ENCODE data around the gene HSPA12A. TPM values are rescaled to one million over a fixed set of nuclear protein-coding genes. Genes with fewer than 3 reads are reported as not detected.

The HSPA12A gene
- total and polyA plus RNA-seq, 4 donors, result 2.0 to 9.8 (median 5.0) TPM

DNA sequence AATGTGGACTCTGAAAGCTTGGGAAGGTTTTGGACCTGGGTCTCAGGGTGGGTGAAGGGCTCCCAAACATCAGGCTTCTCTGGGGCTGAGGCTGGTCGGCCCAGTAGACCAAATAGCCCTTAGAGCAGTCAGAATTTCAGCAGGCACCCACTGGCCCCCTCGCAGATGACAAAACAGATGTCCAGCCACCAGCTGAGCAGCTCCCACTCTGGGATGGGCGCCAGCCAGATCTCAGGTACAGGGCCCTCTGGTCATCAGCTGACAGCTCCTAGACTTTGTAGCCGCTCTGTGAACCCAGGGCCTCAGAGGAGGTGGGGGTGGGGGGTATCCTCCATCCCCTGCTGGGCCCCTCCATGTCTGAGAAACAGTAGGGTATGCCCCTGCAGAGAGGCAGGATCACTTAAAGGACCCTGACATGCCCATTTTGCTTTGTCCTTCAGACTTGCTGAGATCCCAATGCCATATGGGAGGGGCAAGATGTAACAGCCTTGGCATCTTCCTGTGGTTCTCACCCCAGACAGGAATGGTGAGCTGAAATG lies 26.5 kb downstream of the HSPA12A start:
- Histone ChIP-seq H3K9me3 (ENCODE audit: control insufficient read depth in 4 of 4, insufficient read depth in 3 of 4, low read length in 3 of 4) (no peaks in the 10 kb centered on the region), H3K27ac (ENCODE audit: low read depth in 1 of 2, low read length in 1 of 2) (no peak overlapping the region), H3K4me1 (ENCODE audit: control insufficient read depth in 5 of 5, insufficient read depth in 5 of 5, low read length in 5 of 5) (peaks cover 0 to 6% (median 5%) of the 10 kb centered on the region in 5 donors), H3K36me3 (ENCODE audit: control insufficient read depth in 4 of 4, insufficient read depth in 4 of 4, low read length in 4 of 4) (no peaks in the 10 kb centered on the region), H3K27me3 (ENCODE audit: control insufficient read depth in 3 of 3, insufficient read depth in 3 of 3, low read length in 2 of 3) (no peaks in the 10 kb centered on the region), H3K9ac (ENCODE audit: insufficient read depth in 1 of 2, low read length in 2 of 2) (no peak overlapping the region), H3K4me3 (no peak overlapping the region)
- 89 to 98% methylated on average over 4 of the region's 4 CpGs for WGBS, 2 donors
- no peak for ATAC-seq (ENCODE audit: insufficient read depth, low FRiP score)
- TF ChIP-seq, protein P1, sequence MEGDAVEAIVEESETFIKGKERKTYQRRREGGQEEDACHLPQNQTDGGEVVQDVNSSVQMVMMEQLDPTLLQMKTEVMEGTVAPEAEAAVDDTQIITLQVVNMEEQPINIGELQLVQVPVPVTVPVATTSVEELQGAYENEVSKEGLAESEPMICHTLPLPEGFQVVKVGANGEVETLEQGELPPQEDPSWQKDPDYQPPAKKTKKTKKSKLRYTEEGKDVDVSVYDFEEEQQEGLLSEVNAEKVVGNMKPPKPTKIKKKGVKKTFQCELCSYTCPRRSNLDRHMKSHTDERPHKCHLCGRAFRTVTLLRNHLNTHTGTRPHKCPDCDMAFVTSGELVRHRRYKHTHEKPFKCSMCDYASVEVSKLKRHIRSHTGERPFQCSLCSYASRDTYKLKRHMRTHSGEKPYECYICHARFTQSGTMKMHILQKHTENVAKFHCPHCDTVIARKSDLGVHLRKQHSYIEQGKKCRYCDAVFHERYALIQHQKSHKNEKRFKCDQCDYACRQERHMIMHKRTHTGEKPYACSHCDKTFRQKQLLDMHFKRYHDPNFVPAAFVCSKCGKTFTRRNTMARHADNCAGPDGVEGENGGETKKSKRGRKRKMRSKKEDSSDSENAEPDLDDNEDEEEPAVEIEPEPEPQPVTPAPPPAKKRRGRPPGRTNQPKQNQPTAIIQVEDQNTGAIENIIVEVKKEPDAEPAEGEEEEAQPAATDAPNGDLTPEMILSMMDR (IDR thresholded peaks at IDR 0.05; ENCODE audit: control extremely low read depth, extremely low read depth), result no peak
- DNase-seq, result no peak

DNA sequence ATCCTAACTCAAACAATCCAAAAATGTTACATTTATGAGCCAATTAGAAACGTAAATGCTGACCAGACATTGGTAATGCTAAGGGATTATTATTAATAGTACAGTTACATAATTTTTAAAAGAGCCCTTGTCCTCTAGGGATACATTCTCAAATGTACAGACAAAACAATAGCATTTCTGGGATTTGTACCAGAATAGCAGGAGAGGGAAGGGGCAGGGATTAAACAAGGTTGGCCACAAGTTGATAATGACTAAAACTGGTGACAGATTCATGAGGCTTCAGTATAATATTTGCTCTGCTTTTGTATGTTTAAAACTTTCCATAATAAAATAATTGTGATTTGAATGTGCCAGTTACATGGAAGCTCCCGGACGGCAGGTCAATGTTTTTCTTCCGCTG lies 27.0 kb downstream of the HSPA12A start:
- Histone ChIP-seq H3K4me3 (no peak overlapping the region), H3K27me3 (ENCODE audit: control insufficient read depth in 3 of 3, insufficient read depth in 3 of 3, low read length in 2 of 3) (no peaks in the 10 kb centered on the region), H3K27ac (ENCODE audit: low read depth in 1 of 2, low read length in 1 of 2) (no peak overlapping the region), H3K9ac (ENCODE audit: insufficient read depth in 1 of 2, low read length in 2 of 2) (no peak overlapping the region), H3K4me1 (ENCODE audit: control insufficient read depth in 5 of 5, insufficient read depth in 5 of 5, low read length in 5 of 5) (peaks cover 0 to 6% (median 2%) of the 10 kb centered on the region in 5 donors), H3K36me3 (ENCODE audit: control insufficient read depth in 4 of 4, insufficient read depth in 4 of 4, low read length in 4 of 4) (no peaks in the 10 kb centered on the region), H3K9me3 (ENCODE audit: control insufficient read depth in 4 of 4, insufficient read depth in 3 of 4, low read length in 3 of 4) (no peaks in the 10 kb centered on the region)
- 84% methylated on average over 4 of the region's 4 CpGs for WGBS, 2 donors
- DNase-seq (peak in 1 of 3 donors; percentile 15), ATAC-seq (ENCODE audit: insufficient read depth, low FRiP score) (no peak)
- TF ChIP-seq, protein P1 (IDR thresholded peaks at IDR 0.05; ENCODE audit: control extremely low read depth, extremely low read depth), result no peak

DNA sequence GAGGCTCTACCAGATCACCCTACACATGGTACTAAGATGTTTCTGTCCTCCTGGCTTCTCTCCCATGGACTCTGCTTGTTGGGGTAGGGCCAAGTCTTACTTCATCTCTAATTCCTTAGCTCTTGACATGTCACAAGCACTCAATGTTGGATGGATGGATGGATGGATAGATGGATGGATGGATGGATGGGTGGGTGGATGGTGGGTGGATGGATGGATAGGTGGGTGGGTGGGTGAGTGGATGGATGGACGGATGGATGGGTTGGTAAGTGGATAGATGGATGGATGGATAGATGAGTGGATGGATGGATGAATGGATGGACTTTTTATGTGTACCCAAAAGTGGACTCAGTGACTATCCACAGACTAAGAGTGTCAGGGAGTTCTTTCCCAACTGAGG lies 28.5 kb downstream of the HSPA12A start:
- Histone ChIP-seq H3K9me3 (ENCODE audit: control insufficient read depth in 4 of 4, insufficient read depth in 3 of 4, low read length in 3 of 4) (no peaks in the 10 kb centered on the region), H3K4me1 (ENCODE audit: control insufficient read depth in 5 of 5, insufficient read depth in 5 of 5, low read length in 5 of 5) (peaks cover 0 to 6% (median 0%) of the 10 kb centered on the region in 5 donors), H3K36me3 (ENCODE audit: control insufficient read depth in 4 of 4, insufficient read depth in 4 of 4, low read length in 4 of 4) (no peaks in the 10 kb centered on the region), H3K27me3 (ENCODE audit: control insufficient read depth in 3 of 3, insufficient read depth in 3 of 3, low read length in 2 of 3) (no peaks in the 10 kb centered on the region), H3K4me3 (no peak overlapping the region), H3K9ac (ENCODE audit: insufficient read depth in 1 of 2, low read length in 2 of 2) (no peak overlapping the region), H3K27ac (ENCODE audit: low read depth in 1 of 2, low read length in 1 of 2) (no peak overlapping the region)
- DNase-seq (no peak), ATAC-seq (ENCODE audit: insufficient read depth, low FRiP score) (no peak)
- 51 to 54% methylated on average over 1 of the region's 1 CpG for WGBS, 2 donors
- TF ChIP-seq, protein P1 (IDR thresholded peaks at IDR 0.05; ENCODE audit: control extremely low read depth, extremely low read depth), result no peak

DNA sequence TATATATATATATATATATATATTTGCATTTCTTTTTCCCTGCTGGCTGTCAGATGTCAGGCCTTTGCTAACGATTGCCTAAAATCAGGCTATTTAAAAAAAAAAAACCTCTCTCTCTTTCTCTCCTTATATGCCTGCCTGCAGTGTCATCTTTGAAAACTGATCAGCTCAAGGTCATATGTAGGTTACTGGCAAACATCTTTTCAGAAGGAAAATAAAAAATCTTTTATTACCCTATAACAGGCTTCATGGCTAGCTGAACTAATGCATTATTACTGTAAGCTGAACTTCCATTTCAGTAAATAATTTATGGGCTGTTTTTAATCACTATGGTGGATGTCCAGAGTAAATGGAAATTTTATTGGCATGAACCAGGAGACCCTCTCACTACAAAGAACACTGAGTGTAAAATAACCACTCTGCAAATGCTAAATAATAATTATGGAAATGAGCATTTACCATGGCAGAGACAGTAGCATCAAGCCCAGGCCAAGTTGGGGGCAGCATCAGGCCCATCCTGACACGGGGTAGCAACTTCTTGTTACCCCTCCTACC lies 29.3 kb downstream of the HSPA12A start:
- no peak overlapping the region for H3K4me3 ChIP-seq
- WGBS, 2 donors, result 85% methylated on average over 2 of the region's 2 CpGs
- H3K27ac ChIP-seq (ENCODE audit: low read depth in 1 of 2, low read length in 1 of 2), result no peak overlapping the region
- TF ChIP-seq, protein P1 (IDR thresholded peaks at IDR 0.05; ENCODE audit: control extremely low read depth, extremely low read depth), result no peak
- ATAC-seq (ENCODE audit: insufficient read depth, low FRiP score) (no peak), DNase-seq (no peak)
- no peak overlapping the region for H3K9ac ChIP-seq (ENCODE audit: insufficient read depth in 1 of 2, low read length in 2 of 2)
- H3K36me3 ChIP-seq (ENCODE audit: control insufficient read depth in 4 of 4, insufficient read depth in 4 of 4, low read length in 4 of 4), result no peaks in the 10 kb centered on the region
- no peaks in the 10 kb centered on the region for H3K27me3 ChIP-seq (ENCODE audit: control insufficient read depth in 3 of 3, insufficient read depth in 3 of 3, low read length in 2 of 3)
- no peaks in the 10 kb centered on the region for H3K9me3 ChIP-seq (ENCODE audit: control insufficient read depth in 4 of 4, insufficient read depth in 3 of 4, low read length in 3 of 4)
- H3K4me1 ChIP-seq (ENCODE audit: control insufficient read depth in 5 of 5, insufficient read depth in 5 of 5, low read length in 5 of 5), result peaks cover 0 to 6% (median 0%) of the 10 kb centered on the region in 5 donors
